Measurements from ENCODE around the gene GAMT. TPM values are rescaled to one million over a fixed set of nuclear protein-coding genes. Genes with fewer than 3 reads are reported as not detected.

The GAMT gene
- total and polyA plus RNA-seq, 2 of the 13 experiments (the other 11 are each of a cell fraction or from before 2014, with no cell fraction given) = 115 to 124 TPM

- 0 out of 2 replicates have a peak, but pooled peaks have one; percentile 70 for TF ChIP-seq SRY (CRISPR knock-in tag; IDR thresholded peaks at IDR 0.05)
- no peak; the same call in 1 of the 2 replicates for TF ChIP-seq WIZ (CRISPR knock-in tag; IDR thresholded peaks at IDR 0.05)
- TF ChIP-seq GATAD2A (CRISPR knock-in tag; IDR thresholded peaks at IDR 0.05) = peak; percentile 52; the same call in 1 of the 2 replicates
- TF ChIP-seq TCF7 (IDR thresholded peaks at IDR 0.05; ENCODE audit: low read depth) = no peak
- TF ChIP-seq MEIS1 (CRISPR knock-in tag; IDR thresholded peaks at IDR 0.05; ENCODE audit: borderline replicate concordance) = peak; percentile 60; the same call in 1 of the 2 replicates
- TF ChIP-seq POGZ (CRISPR knock-in tag; IDR thresholded peaks at IDR 0.05) = 0 out of 2 replicates have a peak, but pooled peaks have one; percentile 37
- peak in 1 of 2 experiments; percentile 56; a peak in 1 of 4 replicates for TF ChIP-seq NR2F1 (CRISPR knock-in tag; IDR thresholded peaks at IDR 0.05)
These were observed 23.0 kb upstream of the GAMT start (continued) for GRCh38 chr19:1424192-1424955.

GRCh38 chr19:1423436-1424191 is 22.3 kb upstream of the GAMT start:
- intact Hi-C loops (cut with micrococcal nuclease; ENCODE audit: unreplicated experiment) (no loop called here), in situ Hi-C loops (cut with HindIII; ENCODE audit: extremely low pct_ligation_motif_present, low pct_unique_long_range_greater_than_20kb) (no loop called here)
- Histone ChIP-seq H3K4me1 (ENCODE audit: insufficient read depth, low read length) (peaks cover 41% of the 10 kb centered on the region), H3K79me2 (ENCODE audit: insufficient read depth, low read length) (peaks cover 47% of the 10 kb centered on the region), H4K20me1 (ENCODE audit: insufficient read depth, low read length) (peaks cover 20% of the 10 kb centered on the region), H3K27me3 (ENCODE audit: control insufficient read depth in 1 of 2, insufficient read depth in 2 of 2, low read length in 2 of 2) (no peaks in the 10 kb centered on the region), H3K4me2 (ENCODE audit: low read depth, low read length) (peak overlapping the region; percentile 18; the same call in 1 of the 2 replicates), H2AFZ (ENCODE audit: low read length) (no peak overlapping the region), H3K4me3 (replicated peaks in 1 of 3; ENCODE audit: insufficient read depth in 1 of 3, low read depth in 2 of 3, low read length in 3 of 3) (no peak overlapping the region), H3K9ac (ENCODE audit: insufficient read depth, low read depth, low read length) (0 out of 2 replicates have a peak overlapping the region, but pooled peaks have one; percentile 22), H3K27ac (ENCODE audit: extremely low read length, insufficient read depth, low read length) (peak overlapping the region; percentile 71), H3K36me3 (replicated peaks in 1 of 2; ENCODE audit: control insufficient read depth in 1 of 2, insufficient read depth in 2 of 2, low read length in 2 of 2) (peaks cover 28 to 78% of the 10 kb centered on the region in 2 experiments), H3K9me3 (ENCODE audit: low read length) (no peaks in the 10 kb centered on the region)
- no TSS peak for BruUV-seq (replicated peaks)
- DNase-seq (ENCODE audit: low spot score) (no peak), FAIRE-seq (no peak), ATAC-seq (peak; percentile 11)
- ChIA-PET POLR2A (interaction anchor here (0.9 to 2.5 kb wide), 10 partner anchors 8 to 154 kb away, joined by 3 to 15 read pairs (median 5); partner anchors contain the start of gene CIRBP), CTCF (ENCODE audit: low intra/inter-chr PET ratio, low total read pairs) (no interaction called here)
- WGBS (ENCODE audit: low lambda C conversion rate) = 91% methylated on average over 32 of the region's 40 CpGs
- TF ChIP-seq ARHGAP35 (CRISPR knock-in tag; IDR thresholded peaks at IDR 0.05; ENCODE audit: borderline replicate concordance) (no peak), SATB2 (CRISPR knock-in tag; IDR thresholded peaks at IDR 0.05) (no peak), ZBTB49 (CRISPR knock-in tag; IDR thresholded peaks at IDR 0.05; ENCODE audit: borderline replicate concordance) (no peak), CBX1 (IDR thresholded peaks at IDR 0.05; ENCODE audit: low read depth) (no peak), SUZ12 (IDR thresholded peaks at IDR 0.05; ENCODE audit: low read depth, low read length) (no peak), SKI (IDR thresholded peaks at IDR 0.05; ENCODE audit: partially characterized antibody) (peak; percentile 22), REPIN1 (CRISPR knock-in tag; IDR thresholded peaks at IDR 0.05; ENCODE audit: borderline replicate concordance, low read depth) (no peak), GATAD1 (CRISPR knock-in tag; IDR thresholded peaks at IDR 0.05) (no peak), ZSCAN31 (CRISPR knock-in tag; IDR thresholded peaks at IDR 0.05; ENCODE audit: low read depth) (no peak), ZNF496 (CRISPR knock-in tag; IDR thresholded peaks at IDR 0.05; ENCODE audit: insufficient replicate concordance) (no peak), ZNF10 (CRISPR knock-in tag; IDR thresholded peaks at IDR 0.05; ENCODE audit: borderline replicate concordance, low read depth) (no peak), ISL2 (CRISPR knock-in tag; IDR thresholded peaks at IDR 0.05) (no peak), IRX3 (CRISPR knock-in tag; IDR thresholded peaks at IDR 0.05; ENCODE audit: borderline replicate concordance, low read depth) (no peak; the same call in 1 of the 2 replicates), ZNF746 (CRISPR knock-in tag; IDR thresholded peaks at IDR 0.05) (no peak)

All from HepG2 (cell line).